ENCODE measurements around the gene EEFSEC. TPM values are rescaled to one million over a fixed set of nuclear protein-coding genes. Genes with fewer than 3 reads are reported as not detected.
A peak's percentile ranks its signal among the peaks of the same experiment; 100 is the strongest.

EEFSEC gene
- total RNA-seq, 1 experiment from 2014 or later = 15.4 TPM

DNA sequence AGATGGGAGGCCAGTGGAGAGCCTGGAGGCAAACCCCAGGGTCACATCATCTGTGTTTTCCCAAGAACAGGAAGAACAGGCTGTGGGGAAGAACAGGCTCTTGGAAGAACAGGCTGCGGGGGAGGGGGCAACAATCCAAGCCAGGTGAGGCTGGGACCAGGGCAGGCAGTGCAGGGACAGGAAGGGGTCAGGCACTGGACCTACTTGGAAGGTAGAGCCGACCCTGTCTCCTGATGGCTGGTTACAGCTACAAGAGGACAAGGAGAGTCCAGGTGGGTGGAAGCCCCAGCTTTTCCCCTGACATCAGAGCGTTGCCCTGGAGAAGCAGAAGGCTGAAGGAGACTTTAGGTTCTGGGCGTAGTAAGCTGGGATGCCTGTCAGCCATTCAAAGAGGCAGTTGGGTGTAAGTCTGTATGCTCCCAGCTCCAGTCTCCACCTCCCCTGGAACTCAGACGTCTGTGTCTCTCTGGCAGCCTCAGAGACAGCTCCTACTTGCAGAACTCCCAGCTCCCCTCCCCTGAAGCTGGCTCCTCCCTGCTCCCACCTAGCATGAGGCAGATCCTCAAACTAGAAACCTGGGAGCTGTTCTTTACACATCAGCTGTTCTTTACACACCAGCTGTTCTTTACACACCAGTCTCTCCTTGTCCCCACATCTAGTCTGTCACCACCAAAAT, 182.5 kb downstream of the EEFSEC start:
- DNase-seq (ENCODE audit: low read depth, low spot score) = no peak
- in situ Hi-C loops (cut with HindIII; ENCODE audit: low pct_unique_long_range_greater_than_20kb, low sequenced_read_pairs) = no loop called here
- Histone ChIP-seq H3K9me3 (ENCODE audit: control insufficient read depth, insufficient read depth, low read depth, low read length) (no peaks in the 10 kb centered on the region), H3K4me3 (ENCODE audit: low read depth in 2 of 2, low read length in 2 of 2) (no peak overlapping the region), H3K27me3 (ENCODE audit: control insufficient read depth, insufficient read depth, low read length) (no peaks in the 10 kb centered on the region), H3K4me1 (ENCODE audit: control insufficient read depth, insufficient read depth, low read length) (no peaks in the 10 kb centered on the region; the same call in 1 of the 2 replicates), H3K36me3 (ENCODE audit: control insufficient read depth, insufficient read depth, low read length) (no peaks in the 10 kb centered on the region; the same call in 1 of the 2 replicates), H3K27ac (ENCODE audit: low read length) (no peak overlapping the region)
- intact Hi-C loops (cut with micrococcal nuclease; ENCODE audit: unreplicated experiment) = no loop called here
- 0 out of 2 replicates have a peak, but pooled peaks have one; percentile 24 for ATAC-seq
- CTCF ChIA-PET = no interaction called here
- POLR2A ChIA-PET = no interaction called here
- no TSS peak for BruUV-seq (replicated peaks)
- TF ChIP-seq, protein P1, sequence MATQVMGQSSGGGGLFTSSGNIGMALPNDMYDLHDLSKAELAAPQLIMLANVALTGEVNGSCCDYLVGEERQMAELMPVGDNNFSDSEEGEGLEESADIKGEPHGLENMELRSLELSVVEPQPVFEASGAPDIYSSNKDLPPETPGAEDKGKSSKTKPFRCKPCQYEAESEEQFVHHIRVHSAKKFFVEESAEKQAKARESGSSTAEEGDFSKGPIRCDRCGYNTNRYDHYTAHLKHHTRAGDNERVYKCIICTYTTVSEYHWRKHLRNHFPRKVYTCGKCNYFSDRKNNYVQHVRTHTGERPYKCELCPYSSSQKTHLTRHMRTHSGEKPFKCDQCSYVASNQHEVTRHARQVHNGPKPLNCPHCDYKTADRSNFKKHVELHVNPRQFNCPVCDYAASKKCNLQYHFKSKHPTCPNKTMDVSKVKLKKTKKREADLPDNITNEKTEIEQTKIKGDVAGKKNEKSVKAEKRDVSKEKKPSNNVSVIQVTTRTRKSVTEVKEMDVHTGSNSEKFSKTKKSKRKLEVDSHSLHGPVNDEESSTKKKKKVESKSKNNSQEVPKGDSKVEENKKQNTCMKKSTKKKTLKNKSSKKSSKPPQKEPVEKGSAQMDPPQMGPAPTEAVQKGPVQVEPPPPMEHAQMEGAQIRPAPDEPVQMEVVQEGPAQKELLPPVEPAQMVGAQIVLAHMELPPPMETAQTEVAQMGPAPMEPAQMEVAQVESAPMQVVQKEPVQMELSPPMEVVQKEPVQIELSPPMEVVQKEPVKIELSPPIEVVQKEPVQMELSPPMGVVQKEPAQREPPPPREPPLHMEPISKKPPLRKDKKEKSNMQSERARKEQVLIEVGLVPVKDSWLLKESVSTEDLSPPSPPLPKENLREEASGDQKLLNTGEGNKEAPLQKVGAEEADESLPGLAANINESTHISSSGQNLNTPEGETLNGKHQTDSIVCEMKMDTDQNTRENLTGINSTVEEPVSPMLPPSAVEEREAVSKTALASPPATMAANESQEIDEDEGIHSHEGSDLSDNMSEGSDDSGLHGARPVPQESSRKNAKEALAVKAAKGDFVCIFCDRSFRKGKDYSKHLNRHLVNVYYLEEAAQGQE (IDR thresholded peaks at IDR 0.05; ENCODE audit: insufficient read depth in 1 of 2, low read depth in 2 of 2, low read length in 1 of 2) = no peak
- TF ChIP-seq SIN3A (IDR thresholded peaks at IDR 0.05; ENCODE audit: borderline replicate concordance, insufficient read depth, low read depth, low read length) (no peak), POLR2AphosphoS5 (IDR thresholded peaks at IDR 0.05; ENCODE audit: low read depth, low read length) (no peak), TCF7L2 (IDR thresholded peaks at IDR 0.05; ENCODE audit: low read depth, low read length) (no peak)
- TF ChIP-seq, protein P2, sequence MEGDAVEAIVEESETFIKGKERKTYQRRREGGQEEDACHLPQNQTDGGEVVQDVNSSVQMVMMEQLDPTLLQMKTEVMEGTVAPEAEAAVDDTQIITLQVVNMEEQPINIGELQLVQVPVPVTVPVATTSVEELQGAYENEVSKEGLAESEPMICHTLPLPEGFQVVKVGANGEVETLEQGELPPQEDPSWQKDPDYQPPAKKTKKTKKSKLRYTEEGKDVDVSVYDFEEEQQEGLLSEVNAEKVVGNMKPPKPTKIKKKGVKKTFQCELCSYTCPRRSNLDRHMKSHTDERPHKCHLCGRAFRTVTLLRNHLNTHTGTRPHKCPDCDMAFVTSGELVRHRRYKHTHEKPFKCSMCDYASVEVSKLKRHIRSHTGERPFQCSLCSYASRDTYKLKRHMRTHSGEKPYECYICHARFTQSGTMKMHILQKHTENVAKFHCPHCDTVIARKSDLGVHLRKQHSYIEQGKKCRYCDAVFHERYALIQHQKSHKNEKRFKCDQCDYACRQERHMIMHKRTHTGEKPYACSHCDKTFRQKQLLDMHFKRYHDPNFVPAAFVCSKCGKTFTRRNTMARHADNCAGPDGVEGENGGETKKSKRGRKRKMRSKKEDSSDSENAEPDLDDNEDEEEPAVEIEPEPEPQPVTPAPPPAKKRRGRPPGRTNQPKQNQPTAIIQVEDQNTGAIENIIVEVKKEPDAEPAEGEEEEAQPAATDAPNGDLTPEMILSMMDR (IDR thresholded peaks at IDR 0.05) = no peak

DNA sequence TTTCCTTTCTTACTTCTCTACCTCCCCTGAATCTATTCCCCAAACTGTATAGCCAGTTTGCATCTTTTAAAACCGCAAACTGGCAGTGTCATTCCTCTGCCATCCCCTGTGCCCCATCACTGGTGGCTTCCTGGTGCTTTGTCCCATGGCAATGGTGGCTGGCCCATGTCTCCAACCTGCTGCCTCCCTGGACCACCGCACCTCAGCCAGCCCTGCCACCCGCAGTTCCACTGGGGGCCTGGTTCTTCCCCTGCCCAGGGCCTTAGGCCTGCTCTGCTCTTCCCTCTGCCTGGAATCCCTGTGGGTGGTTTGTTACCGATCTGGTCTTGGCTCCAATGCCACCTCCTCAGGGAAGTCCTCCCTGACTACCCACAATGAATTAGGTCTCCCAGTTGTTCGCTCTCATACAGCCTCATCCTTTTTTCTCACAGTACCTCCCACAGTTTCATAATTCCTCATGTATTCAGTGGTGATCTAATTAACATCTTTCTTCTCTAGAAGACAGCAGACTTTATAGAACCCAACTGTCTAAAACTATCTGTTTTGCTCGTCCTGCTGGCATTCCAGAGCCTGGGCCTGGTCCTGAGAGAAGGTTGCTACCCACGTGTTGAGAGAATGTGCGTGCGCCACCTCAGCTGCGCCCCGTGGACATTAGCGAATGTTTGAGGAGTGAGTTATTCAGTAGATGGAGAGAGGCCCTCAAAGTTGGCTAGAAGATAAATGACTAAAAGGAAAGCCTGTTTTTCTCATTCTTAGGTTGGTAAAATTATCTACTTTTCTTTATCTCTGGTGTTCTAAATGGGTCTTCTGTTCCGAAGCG, 183.3 kb downstream of the EEFSEC start:
- no peak overlapping the region for H3K4me3 ChIP-seq (ENCODE audit: low read depth in 2 of 2, low read length in 2 of 2)
- TF ChIP-seq SIN3A (IDR thresholded peaks at IDR 0.05; ENCODE audit: borderline replicate concordance, insufficient read depth, low read depth, low read length) (no peak), POLR2AphosphoS5 (IDR thresholded peaks at IDR 0.05; ENCODE audit: low read depth, low read length) (no peak), TCF7L2 (IDR thresholded peaks at IDR 0.05; ENCODE audit: low read depth, low read length) (no peak)
- TF ChIP-seq, protein P2 (IDR thresholded peaks at IDR 0.05) = no peak
- TF ChIP-seq, protein P1 (IDR thresholded peaks at IDR 0.05; ENCODE audit: insufficient read depth in 1 of 2, low read depth in 2 of 2, low read length in 1 of 2) = no peak
- in situ Hi-C loops (cut with HindIII; ENCODE audit: low pct_unique_long_range_greater_than_20kb, low sequenced_read_pairs) = no loop called here
- intact Hi-C loops (cut with micrococcal nuclease; ENCODE audit: unreplicated experiment) = no loop called here
- ATAC-seq (no peak), DNase-seq (ENCODE audit: low read depth, low spot score) (no peak)
- H3K36me3 ChIP-seq (ENCODE audit: control insufficient read depth, insufficient read depth, low read length) = no peaks in the 10 kb centered on the region; the same call in 1 of the 2 replicates
- no peaks in the 10 kb centered on the region for H3K9me3 ChIP-seq (ENCODE audit: control insufficient read depth, insufficient read depth, low read depth, low read length)
- H3K27ac ChIP-seq (ENCODE audit: low read length) = no peak overlapping the region
- no peaks in the 10 kb centered on the region; the same call in 1 of the 2 replicates for H3K4me1 ChIP-seq (ENCODE audit: control insufficient read depth, insufficient read depth, low read length)
- no peaks in the 10 kb centered on the region for H3K27me3 ChIP-seq (ENCODE audit: control insufficient read depth, insufficient read depth, low read length)
- CTCF ChIA-PET = no interaction called here
- POLR2A ChIA-PET = no interaction called here
- BruUV-seq (replicated peaks) = no TSS peak

Measured in Panc1 (cell line).